GM19099 (cell line): ENCODE measurements around the gene NINJ2.
A peak's percentile ranks its signal among the peaks of the same experiment; 100 is the strongest.

ENCODE experiments used
- POLR2A ChIP-seq: IDR thresholded peaks from 3 replicates; pipeline ENCODE4 v1.6.1; 2011; ENCODE audit warnings: low read depth; ENCODE audit not compliant: insufficient read length; ENCODE audit errors: extremely low read depth

Gene NINJ2

DNA sequence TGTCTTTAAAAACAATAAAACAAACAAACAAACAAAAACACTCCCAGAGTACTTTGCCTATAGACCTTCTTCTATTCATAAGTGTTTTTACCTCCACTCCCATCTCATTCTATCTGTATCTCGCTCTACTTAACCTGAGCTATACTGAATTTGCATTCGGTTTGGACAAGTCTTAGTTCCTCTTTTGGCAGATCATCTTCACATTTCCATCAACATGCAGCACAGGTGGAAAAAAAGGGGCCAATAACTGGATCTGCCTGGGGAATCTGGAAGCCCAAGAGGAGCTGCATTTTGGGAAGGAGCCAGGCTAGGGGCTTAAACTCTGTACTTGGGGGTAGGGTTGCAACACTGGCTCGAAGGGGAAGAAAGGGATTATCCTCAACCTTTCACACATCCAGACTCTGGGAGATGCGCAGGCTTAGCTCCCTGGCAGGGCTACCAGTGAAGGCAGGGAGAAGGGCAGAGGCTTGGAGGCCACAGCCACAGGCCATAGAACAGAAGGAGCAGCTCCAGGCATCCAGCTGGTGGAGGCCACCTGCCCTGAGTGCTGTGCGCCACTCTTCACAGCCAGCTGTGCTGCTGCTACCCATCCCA is 4.1 kb downstream of the NINJ2 start:
- TF ChIP-seq POLR2A = no peak

DNA sequence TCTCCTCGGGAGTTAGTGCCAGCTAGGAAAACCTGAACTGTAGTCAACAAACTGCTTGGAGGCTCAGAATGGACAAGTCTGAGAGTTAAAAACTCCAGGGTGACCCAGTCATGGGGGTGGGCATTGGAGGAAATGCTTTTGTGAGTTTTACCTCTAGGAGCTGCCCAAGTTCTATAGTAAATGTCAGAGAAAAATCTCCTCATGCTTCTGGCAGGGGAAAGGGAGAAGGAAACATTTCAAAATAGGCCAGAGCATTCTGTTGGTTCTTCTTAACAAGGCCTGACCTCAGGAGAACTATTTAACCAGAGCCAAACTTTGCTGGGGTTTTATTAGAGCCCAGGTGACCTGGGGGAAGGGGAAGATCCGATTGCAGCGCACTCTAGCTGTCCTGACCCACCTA is 12.3 kb downstream of the NINJ2 start:
- no peak for TF ChIP-seq POLR2A

DNA sequence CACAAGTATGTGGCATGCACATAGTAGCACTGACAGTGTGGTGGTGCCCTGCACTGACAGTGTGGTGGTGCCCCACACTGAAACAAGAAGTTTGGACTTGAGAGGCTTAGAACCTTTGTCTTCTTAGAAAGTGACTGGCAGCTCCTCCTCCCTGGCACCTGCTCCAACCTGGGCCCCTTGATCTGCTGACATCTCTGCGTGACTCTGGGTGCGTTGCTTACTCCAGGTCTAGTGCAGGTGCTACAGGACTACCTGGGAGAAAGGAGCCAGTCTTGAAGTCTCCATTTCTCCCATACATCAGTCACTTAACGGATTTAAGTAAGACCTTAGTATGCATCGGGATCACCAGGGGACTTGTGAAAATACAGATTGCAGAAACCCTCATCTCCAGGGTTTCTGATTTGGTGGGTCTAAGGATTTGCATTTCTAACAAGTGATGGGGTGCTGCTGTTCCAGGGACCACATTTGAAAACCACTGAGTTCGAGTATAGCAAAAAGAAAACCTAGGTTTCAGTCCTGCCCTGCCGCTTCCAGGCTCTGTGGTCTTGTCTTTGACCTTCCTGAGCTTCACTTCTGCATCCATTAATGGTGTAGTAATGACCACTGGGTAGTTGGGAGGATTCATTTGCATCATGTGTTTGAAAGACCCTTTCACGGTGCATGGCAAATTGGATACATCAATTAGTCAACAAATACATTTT is 15.7 kb downstream of the NINJ2 start:
- TF ChIP-seq POLR2A = no peak

DNA sequence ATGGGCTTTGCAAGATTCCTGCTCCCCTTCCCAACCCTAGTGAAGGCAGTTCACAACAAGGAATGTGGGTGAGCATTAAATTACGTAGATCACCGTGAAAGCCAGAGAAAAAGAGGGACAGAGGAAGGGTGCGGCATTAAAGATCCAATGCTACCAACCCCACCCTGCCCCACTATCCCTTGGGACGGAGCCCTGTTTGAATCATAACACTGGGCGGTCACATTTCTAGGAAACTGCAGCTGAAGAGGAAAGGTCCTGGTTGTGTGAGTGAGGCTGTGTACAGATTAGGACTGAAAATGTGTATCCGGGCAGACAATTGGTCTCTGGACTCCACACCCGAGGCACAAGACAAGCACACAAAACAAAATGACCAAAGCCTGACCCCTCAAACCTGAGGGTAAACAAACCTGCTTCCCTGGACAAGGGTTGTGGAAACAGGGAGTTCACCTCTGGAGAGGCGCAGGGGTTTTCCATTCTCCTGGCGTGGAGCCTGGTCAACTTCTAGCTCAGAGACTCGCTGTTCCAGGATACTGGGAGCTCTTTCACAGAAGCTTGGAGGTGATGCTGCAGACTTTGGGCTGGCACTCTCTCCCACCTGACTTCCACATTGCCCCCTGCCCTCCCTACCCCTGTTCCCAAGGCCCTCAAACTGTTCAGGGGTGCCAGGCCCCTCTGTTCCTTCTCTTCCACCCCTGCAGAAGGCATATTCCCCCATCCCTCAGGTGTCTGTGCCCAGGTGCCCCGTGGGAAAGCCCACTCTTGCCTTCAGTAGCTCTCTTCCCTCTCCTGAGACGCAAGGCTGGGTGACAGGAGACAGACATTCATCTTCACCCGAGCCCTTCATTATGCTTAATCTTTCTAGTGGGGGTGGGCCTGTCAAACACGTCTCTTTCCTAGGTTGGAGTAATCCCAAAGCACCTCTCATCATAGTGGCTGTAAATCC is 16.5 kb downstream of the NINJ2 start:
- peak; percentile 1 for TF ChIP-seq POLR2A

DNA sequence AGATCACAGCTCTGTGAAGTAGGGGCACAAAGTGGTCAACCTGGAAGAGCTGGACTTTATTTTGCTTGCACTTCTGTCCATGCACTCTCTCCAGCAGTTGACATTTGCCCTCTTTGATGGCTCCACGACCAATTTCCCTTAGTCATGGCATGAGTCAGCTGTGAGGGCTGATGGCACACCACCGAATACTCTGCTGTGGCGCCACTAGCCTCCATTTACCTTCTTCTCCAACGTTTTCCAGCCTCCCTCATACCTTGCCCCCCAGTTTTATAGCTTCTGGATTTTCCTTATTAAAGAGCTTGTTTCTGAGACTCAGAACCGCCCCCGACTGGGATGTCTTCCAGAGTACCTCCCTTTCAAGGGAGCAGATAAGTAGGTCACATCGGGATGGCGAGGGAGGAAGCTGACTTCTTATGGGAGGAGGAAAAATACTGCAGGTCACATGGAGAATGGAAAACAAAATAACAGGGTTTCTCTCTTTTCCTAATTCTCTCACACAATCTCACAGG is 17.6 kb downstream of the NINJ2 start:
- no peak for TF ChIP-seq POLR2A

DNA sequence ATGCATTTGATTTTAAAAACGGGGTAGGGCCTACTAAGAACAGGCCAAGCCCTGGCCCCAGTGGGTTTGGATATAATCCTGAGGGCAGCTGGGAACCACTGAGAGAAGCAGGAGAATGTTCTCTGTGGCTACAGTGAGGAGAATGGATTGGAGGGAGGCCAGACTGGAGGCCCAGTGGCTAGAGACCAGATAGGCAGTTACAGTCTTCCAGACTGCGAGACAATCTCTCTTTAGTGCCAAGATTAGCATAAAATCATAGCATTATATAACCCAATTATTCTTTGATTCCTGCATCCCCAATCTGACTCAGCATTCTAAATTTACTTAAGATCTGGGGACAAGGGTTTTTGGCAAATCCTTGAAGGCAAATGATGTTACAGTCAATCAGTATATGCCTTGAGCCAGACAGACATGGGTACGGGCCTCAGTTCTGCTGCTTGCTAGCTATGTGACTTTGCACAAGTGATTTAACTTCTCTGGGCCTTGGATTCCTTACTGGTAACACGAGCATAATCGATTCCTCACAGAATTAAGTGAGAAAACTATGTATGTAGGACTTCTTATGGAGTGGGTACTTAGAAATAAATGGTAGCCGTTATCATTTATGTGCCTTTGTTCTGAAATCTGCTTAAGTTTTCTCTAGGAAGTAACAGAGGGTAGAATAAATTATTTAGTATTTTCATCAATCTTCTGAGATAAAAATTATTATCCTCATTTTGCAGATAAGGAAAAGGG is 18.3 kb downstream of the NINJ2 start:
- TF ChIP-seq POLR2A = no peak

DNA sequence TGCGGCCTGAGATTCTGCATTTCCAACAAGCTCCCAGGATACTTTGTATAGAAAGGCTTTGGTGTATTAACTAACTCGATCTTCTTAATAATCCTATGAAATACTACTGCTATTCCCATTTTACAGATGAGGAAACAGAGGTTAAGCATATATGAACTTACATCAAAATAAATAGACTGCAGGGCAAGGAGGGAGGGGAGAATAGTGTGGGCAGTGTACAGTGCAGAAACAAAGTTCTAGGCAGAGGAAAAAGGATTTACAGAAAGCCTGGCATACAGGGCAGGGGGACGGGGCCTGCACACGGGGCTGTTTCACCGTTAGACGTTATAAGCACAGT is 19.0 kb downstream of the NINJ2 start:
- TF ChIP-seq POLR2A = no peak

DNA sequence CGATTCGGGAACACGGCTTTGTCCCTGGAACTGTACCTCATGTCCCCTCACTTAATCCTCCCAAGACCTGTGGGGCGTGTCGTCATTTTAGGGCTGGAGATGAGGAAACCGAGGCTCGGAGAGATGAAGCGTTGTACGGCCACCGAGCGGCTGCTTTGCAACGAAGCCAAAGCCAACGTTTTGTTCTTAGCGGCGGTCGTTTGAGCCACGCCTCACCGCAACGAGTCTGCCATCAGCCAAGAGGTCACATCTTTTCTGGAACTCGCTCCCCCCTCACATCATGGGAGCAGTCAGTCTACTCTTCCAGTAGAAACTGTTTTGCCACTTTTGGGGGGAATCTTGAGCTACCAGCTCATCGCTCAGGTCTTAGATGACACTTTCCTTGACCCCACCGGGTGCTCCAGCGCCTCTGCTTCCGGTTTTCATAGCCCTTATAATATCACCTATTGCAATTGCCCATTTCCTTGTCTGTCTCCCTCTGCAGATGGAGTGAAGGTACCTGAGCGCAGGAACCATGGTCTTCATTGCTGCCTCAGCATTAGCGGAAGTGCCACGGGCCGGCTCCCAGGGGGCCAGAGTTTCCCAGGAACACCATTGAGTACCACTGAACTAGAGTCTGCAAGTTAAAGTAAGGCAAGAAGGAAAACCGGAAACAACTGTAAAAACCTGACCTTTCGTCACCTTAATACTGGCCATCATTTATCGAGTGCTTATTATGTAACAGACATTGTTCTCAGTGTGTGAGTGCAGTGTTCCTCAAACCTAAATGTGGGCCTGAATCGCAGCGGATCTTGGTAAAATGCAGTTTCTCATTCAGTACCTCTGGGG is 19.6 kb downstream of the NINJ2 start:
- no peak for TF ChIP-seq POLR2A

DNA sequence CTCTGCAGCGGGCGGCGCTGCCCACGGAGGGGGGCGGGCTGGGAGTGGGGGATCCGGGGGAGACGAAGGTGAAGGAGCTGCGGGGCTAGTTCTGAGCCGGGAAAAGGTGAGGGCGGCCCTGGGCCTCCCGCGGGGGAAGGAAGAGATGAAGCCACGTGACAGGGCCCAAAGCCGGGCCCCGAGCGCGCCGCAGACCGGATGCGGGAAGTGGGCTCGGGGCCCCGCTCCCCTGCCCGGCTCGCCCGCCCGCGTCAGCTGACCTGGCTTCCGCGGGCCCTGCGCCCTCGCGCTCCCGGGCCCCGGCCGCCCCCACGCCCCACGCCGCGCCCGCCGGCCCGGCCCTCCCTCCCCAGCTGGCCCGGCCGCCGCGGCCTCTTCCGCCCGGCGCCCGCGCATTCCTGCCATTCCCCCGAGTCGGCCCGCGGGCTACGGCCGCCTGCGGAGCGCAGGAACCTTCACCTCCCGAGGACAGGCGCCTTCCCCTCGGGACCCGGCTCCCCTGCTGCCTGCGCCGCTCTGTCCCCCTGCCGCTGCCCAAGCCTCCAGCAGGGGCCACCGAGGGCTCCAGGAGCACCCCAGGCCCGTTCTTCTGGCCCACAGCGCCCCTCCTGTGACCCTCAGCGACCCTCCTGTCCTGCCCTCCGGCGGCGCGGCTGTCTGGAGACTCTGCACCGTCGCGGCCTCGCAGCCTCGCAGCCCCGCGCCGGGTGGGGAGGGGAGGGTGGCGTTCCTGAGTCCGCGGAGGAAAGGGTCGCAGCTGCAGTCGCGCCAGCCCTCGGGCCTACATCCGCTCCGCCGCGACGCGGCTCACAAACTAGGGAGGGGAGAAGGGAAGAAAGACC is 20.4 kb downstream of the NINJ2 start:
- TF ChIP-seq POLR2A = peak; percentile 65

DNA sequence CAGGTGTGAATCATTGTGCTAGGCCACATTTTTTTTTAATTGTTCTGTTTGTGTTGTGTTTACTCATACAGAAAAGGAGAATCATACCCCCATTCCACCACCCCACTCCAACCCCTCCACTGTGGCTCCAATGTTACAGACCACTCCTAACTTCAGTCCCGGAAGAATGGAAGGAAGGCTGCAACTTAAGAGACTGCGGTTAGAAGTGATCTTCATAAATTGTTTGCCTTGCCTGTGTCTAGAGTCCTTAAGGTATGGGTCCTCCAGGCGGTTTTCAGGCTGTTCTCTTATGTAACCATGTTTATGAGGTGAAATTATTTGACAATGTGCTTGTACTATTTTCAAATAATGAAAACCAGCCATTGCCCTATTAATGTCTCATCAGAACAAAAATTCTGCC is 22.5 kb downstream of the NINJ2 start:
- TF ChIP-seq POLR2A = no peak

DNA sequence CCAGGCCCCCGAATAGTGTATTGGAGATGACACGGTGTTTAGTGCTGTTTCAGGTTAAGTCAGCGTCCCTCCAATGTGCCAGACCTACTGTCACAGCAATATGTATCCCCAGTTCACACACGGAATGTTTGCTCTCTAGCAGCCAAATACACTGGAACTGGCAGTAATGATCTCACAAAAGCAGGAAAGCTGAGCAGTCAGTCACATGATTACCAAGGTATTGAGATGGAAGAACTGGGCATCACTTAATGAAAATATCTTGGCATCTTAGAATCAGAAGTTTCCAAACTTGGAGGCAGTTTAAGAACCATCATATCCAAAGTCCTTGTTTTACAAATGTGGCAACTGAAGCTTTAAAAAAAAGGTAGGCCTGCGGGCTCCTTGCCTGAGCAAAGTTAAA is 23.3 kb downstream of the NINJ2 start:
- TF ChIP-seq POLR2A = no peak

DNA sequence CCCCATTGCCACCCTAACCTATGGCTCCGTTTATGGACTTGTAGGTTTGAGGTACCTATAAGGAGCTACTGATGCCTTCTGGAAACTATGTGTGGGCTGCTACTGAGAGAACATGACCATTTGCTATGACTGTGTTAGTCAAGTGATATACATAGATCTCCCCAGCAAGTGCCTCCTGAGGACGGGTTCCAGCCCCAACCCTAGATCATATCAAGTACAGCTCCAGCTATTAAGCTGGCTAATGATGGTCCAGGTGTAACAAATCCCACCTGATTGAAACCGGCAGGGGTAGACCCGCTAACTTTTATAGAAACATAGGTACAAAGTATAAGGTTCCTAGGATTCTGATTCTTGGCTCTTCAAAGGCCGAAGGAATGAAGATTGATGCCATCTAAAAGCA is 23.7 kb downstream of the NINJ2 start:
- no peak for TF ChIP-seq POLR2A

DNA sequence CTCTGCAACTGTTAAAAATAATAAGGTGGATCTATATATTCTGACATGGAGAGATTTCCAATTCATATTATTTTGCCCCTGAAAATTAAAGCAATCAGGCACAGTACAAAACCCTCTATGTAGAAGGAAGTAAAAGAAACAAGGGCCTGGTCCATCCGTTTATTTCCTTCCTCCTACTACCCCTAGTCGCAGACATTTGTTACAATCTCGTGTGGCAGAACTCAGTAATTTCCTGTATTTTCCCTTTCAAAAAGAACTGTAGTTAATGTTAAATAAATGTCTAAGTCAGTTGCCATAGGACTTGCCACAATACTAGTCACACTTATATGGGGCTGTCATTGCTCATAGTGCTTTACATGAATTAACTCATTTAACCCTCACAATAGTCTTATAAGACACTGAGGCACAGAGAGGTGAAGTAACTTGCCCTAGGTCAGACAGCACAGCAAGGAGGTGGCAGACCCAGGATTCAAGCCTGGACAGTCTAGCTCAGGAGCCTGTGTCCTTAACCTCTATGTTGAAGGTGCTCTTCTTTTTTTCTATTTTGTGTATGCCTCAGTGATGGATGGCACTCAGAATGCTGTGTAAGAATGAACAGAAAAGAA is 24.2 kb downstream of the NINJ2 start:
- no peak for TF ChIP-seq POLR2A
